Pancreas (tissue), 10 donors: ENCODE measurements around the gene GSN. TPM values are rescaled to one million over a fixed set of nuclear protein-coding genes. Genes with fewer than 3 reads are reported as not detected.

Experiments
- ATAC-seq, 4 donors: fragments of 200-7000 bp; cut with Tn5 transposase; one replicate each; pipeline versions ENCODE4 v1.8.0 to v1.9.1; 2020; ENCODE audit warnings: mild to moderate bottlenecking in 4 of 4, moderate library complexity in 4 of 4
- DNase-seq, 6 donors: peaks; one replicate each; pipeline ENCODE4 v3.0.0-alpha.2; 2020
- FAIRE-seq: peaks from 2 replicates; lab custom pipeline; 2012; peaks lifted over from hg19 to GRCh38; lab: Jason Lieb, UNC
- H3K27ac ChIP-seq, 4 donors: fragments of 200-600 bp; sonication (generic); 1 replicate in 3 of 4; 2 replicates in 1 of 4; pipeline versions ENCODE4 v1.5.0 to v1.8.0; 2020
- H3K27me3 ChIP-seq, 4 donors: fragments of 200-600 bp; one replicate each; pipeline ENCODE4 v1.8.0; 2021
- H3K36me3 ChIP-seq, 3 donors: fragments of 200-600 bp; sonication (generic) in 1 of 3; one replicate each; pipeline versions ENCODE4 v1.5.0 to v1.8.0; 2020 to 2021
- H3K4me1 ChIP-seq, 3 donors: fragments of 200-600 bp; one replicate each; pipeline ENCODE4 v1.8.0; 2021
- H3K4me3 ChIP-seq, 4 donors: fragments of 200-600 bp; sonication (generic) in 2 of 4; one replicate each; pipeline versions ENCODE4 v1.5.0 to v1.8.0; 2020 to 2021
- H3K9me3 ChIP-seq, 4 donors: fragments of 200-600 bp; one replicate each; pipeline ENCODE4 v1.8.0; 2021
- CTCF ChIP-seq, 4 donors: fragments of 200-600 bp; sonication (generic) in 3 of 4; IDR thresholded peaks; one replicate each; pipeline versions ENCODE4 v1.5.0 to v1.8.0; 2021; ENCODE audit warnings: antibody characterized with exemption in 4 of 4
- WGBS, 2 donors: extraction: QIAGEN DNeasy Blood & Tissue Kit; methylation state at CpG; one replicate each; pipeline ENCODE4 v1.1.7; 2013; 5-methylcytosine and 5-hydroxymethylcytosine counted together
- intact Hi-C, 3 donors: fragments of 100-400 bp; cut with DNase I; formaldehyde crosslinking; loops; one replicate each; pipeline versions ENCODE4 v1.11.1 to v1.14.2; 2022
- polyA plus RNA-seq, 2 donors: library from polyadenylated mRNA; stranded (reverse); fragments of 200-250 nt; gene quantifications; one replicate each; pipeline ENCODE4 v1.2.3, GENCODE V29; 2013
- total RNA-seq, 6 donors: library from RNA; stranded (reverse); fragmentation: NEBNext Ultra II Directional in 4 of 6; extraction: Animal tissue kit (Norgen Biotek cat#: 25700) in 4 of 6; gene quantifications; one replicate each; pipeline versions ENCODE4 v1.2.1 to v1.2.4, GENCODE V29; 2021 to 2023
- donor health status: healthy with polysubstance abuse.
- donor health status: DM: no; HTN: no; CAD: no; lungs with moderate emphysema.
- donor health status: DM: no; HTN: no; CAD: no.
- donor health status: control.
- donor health status: control.
- donor health status: Bipolar disorder and iron deficiency.
- donor health status: DM: yes; HTN: yes; CAD: no.
- donor health status: DM: no; HTN: no; CAD: no.
- donor health status: DM: no; HTN: no; CAD: no.
- donor health status: DM: yes; HTN: yes; CAD: no.

Gene GSN
- total and polyA plus RNA-seq, 8 donors = 44.0 to 193 (median 132) TPM

- ATAC-seq (peak; percentile 78 to 87 (median 82)), DNase-seq (peak in 4 of 6 donors; percentile 57 to 75 (median 61)), FAIRE-seq (peak; percentile 41)
- Histone ChIP-seq H3K27ac (peak overlapping the region in 2 of 4 donors; percentile 60 to 70), H3K4me1 (peaks cover 0 to 14% (median 5%) of the 10 kb centered on the region in 3 donors), H3K4me3 (no peak overlapping the region), H3K9me3 (no peaks in the 10 kb centered on the region), H3K36me3 (no peaks in the 10 kb centered on the region), H3K27me3 (no peaks in the 10 kb centered on the region)
- intact Hi-C loops = no loop called here
- TF ChIP-seq CTCF (IDR thresholded peaks at IDR 0.05) = no peak
- WGBS, 2 donors = 3 to 6% methylated on average over 2 of the region's 2 CpGs
Measured at GRCh38 chr9:121350993-121351561, 83.1 kb downstream of the GSN start.

GRCh38 chr9:121353241-121354061 is 85.5 kb downstream of the GSN start:
- Histone ChIP-seq H3K4me3 (no peak overlapping the region), H3K9me3 (no peaks in the 10 kb centered on the region), H3K36me3 (no peaks in the 10 kb centered on the region), H3K27me3 (no peaks in the 10 kb centered on the region), H3K27ac (peak overlapping the region in 1 of 4 donors; percentile 21), H3K4me1 (peaks cover 0 to 14% (median 5%) of the 10 kb centered on the region in 3 donors)
- WGBS, 2 donors = 78 to 86% methylated on average over 9 of the region's 9 CpGs
- ATAC-seq (peak in 2 of 4 donors; percentile 18 to 33), DNase-seq (no peak), FAIRE-seq (no peak)
- no peak for TF ChIP-seq CTCF (IDR thresholded peaks at IDR 0.05)
- intact Hi-C loops = no loop called here

- peak overlapping the region in 1 of 4 donors; percentile 21 for H3K27ac ChIP-seq
- H3K4me1 ChIP-seq = peaks cover 0 to 14% (median 5%) of the 10 kb centered on the region in 3 donors
- no peaks in the 10 kb centered on the region for H3K36me3 ChIP-seq
- TF ChIP-seq CTCF (IDR thresholded peaks at IDR 0.05) = no peak
- WGBS, 2 donors = 54 to 56% methylated on average over 5 of the region's 5 CpGs
- ATAC-seq = peak in 2 of 4 donors; percentile 21 to 31
- no peak for DNase-seq
- no peak for FAIRE-seq
- no peaks in the 10 kb centered on the region for H3K9me3 ChIP-seq
- no peak overlapping the region for H3K4me3 ChIP-seq
- intact Hi-C loops = no loop called here
- no peaks in the 10 kb centered on the region for H3K27me3 ChIP-seq
Measured at GRCh38 chr9:121354141-121354540, 86.2 kb downstream of the GSN start.

GRCh38 chr9:121354762-121355161 is 86.8 kb downstream of the GSN start:
- no peaks in the 10 kb centered on the region for H3K36me3 ChIP-seq
- intact Hi-C loops = no loop called here
- FAIRE-seq = no peak

More at GRCh38 chr9:121354762-121355161, 86.8 kb downstream of the GSN start:
- TF ChIP-seq CTCF (IDR thresholded peaks at IDR 0.05) = no peak
- H3K4me3 ChIP-seq = no peak overlapping the region
- WGBS, 2 donors = 73 to 96% methylated on average over 5 of the region's 5 CpGs
- no peak for ATAC-seq
- H3K9me3 ChIP-seq = no peaks in the 10 kb centered on the region
- no peak for DNase-seq
- no peaks in the 10 kb centered on the region for H3K27me3 ChIP-seq
- no peak overlapping the region for H3K27ac ChIP-seq
- H3K4me1 ChIP-seq = peaks cover 0 to 14% (median 5%) of the 10 kb centered on the region in 3 donors
